PC-9 (cell line): Measurements from ENCODE around the gene CNPPD1. TPM values are rescaled to one million over a fixed set of nuclear protein-coding genes. Genes with fewer than 3 reads are reported as not detected.

Experiments
- BruUV-seq: library from RNA; stranded (reverse); fragments of 400-500 nt; replicated peaks from 2 replicates; lab custom pipeline; 2021; lab: Mats Ljungman, UMichigan
- CTCF ChIA-PET: fragments of 300-600 bp; sonication (Branson Sonifier 250); formaldehyde crosslinking; loops from one replicate; lab custom pipeline; 2022; ENCODE audit warnings: antibody characterized with exemption; lab: Charles Lee
- POLR2A ChIA-PET: fragments of 300-600 bp; sonication (Branson Sonifier 250); formaldehyde crosslinking; loops from one replicate; lab custom pipeline; 2022; ENCODE audit warnings: antibody characterized with exemption; ENCODE audit not compliant: unreplicated experiment; lab: Charles Lee
- DNase-seq, 2 experiments: peaks; one replicate each; pipeline versions ENCODE4 v3.0.0 to v3.0.0-alpha.2; 2015 to 2022; ENCODE audit warnings: mixed read lengths in 1 of 2
- H2AFZ ChIP-seq: fragments of 200-600 bp; sonication (generic); 2 replicates; pipeline ENCODE4 v1.8.1; 2017; ENCODE audit warnings: antibody characterized with exemption
- H3F3A ChIP-seq: fragments of 200-600 bp; sonication (generic); 2 replicates; pipeline ENCODE4 v1.8.1; 2017; ENCODE audit warnings: antibody characterized with exemption, mild to moderate bottlenecking, low read depth; ENCODE audit not compliant: insufficient read depth
- H3K27ac ChIP-seq: fragments of 200-600 bp; sonication (generic); 2 replicates; pipeline ENCODE4 v1.6.1; 2016; ENCODE audit warnings: mixed run types
- H3K27me3 ChIP-seq: fragments of 200-600 bp; sonication (generic); 2 replicates; pipeline ENCODE4 v1.6.1; 2016; ENCODE audit warnings: low read depth, mixed run types; ENCODE audit not compliant: insufficient read depth
- H3K36me3 ChIP-seq: fragments of 200-600 bp; sonication (generic); 2 replicates; pipeline ENCODE4 v1.6.1; 2016; ENCODE audit warnings: low read depth, mixed run types
- H3K4me1 ChIP-seq: fragments of 200-600 bp; sonication (generic); replicated peaks from 2 replicates; pipeline ENCODE4 v1.6.1; 2016; ENCODE audit warnings: mixed run types; ENCODE audit not compliant: insufficient read depth
- H3K4me2 ChIP-seq: fragments of 200-600 bp; sonication (generic); 2 replicates; pipeline ENCODE4 v1.6.1; 2017; ENCODE audit warnings: mixed run types
- H3K4me3 ChIP-seq: fragments of 200-600 bp; sonication (generic); 2 replicates; pipeline ENCODE4 v1.6.1; 2016; ENCODE audit warnings: mixed run types
- H3K79me2 ChIP-seq: fragments of 200-600 bp; sonication (generic); 2 replicates; pipeline ENCODE4 v1.6.1; 2017; ENCODE audit warnings: low read depth, mixed run types
- H3K9me2 ChIP-seq: fragments of 200-600 bp; sonication (generic); 2 replicates; pipeline ENCODE4 v1.8.1; 2017; ENCODE audit warnings: mild to moderate bottlenecking; ENCODE audit not compliant: insufficient read depth
- H3K9me3 ChIP-seq: fragments of 200-600 bp; sonication (generic); 2 replicates; pipeline ENCODE4 v1.8.1; 2016; ENCODE audit warnings: low read depth; ENCODE audit not compliant: insufficient read depth
- H4K20me1 ChIP-seq: fragments of 200-600 bp; sonication (generic); 2 replicates; pipeline ENCODE4 v1.8.1; 2017; ENCODE audit not compliant: insufficient read depth
- CTCF ChIP-seq: fragments of 200-600 bp; sonication (generic); conservative IDR thresholded peaks from 2 replicates; pipeline ENCODE4 v1.6.1; 2017; ENCODE audit warnings: mixed run types, antibody characterized with exemption, mild to moderate bottlenecking, moderate library complexity
- EZH2 ChIP-seq: fragments of 200-600 bp; sonication (generic); IDR thresholded peaks from 2 replicates; pipeline ENCODE4 v1.8.0; 2017; ENCODE audit warnings: antibody characterized with exemption, low read depth
- intact Hi-C: fragments of 100-400 bp; cut with micrococcal nuclease; formaldehyde crosslinking; loops from one replicate; pipeline ENCODE4 v1.10.0; 2022; ENCODE audit not compliant: unreplicated experiment
- total RNA-seq: library from RNA; stranded (reverse); gene quantifications from 2 replicates; pipeline ENCODE4 v1.2.3, GENCODE V29; 2021

CNPPD1 gene
- total RNA-seq, 1 experiment from 2014 or later = 37.1 TPM

- H3F3A ChIP-seq = peaks cover 16% of the 10 kb centered on the region
- no peaks in the 10 kb centered on the region for H3K27me3 ChIP-seq
- peaks cover 9% of the 10 kb centered on the region for H3K4me1 ChIP-seq
- no peaks in the 10 kb centered on the region; the same call in 1 of the 2 replicates for H3K9me2 ChIP-seq
- H4K20me1 ChIP-seq = no peaks in the 10 kb centered on the region; the same call in 1 of the 2 replicates
- no peak for DNase-seq
- peaks cover 18% of the 10 kb centered on the region for H3K79me2 ChIP-seq
- H3K4me3 ChIP-seq = no peak overlapping the region
- no TSS peak for BruUV-seq
- intact Hi-C loops = no loop called here
- CTCF ChIA-PET = no interaction called here
- H2AFZ ChIP-seq = no peak overlapping the region
- POLR2A ChIA-PET = no interaction called here
- H3K9me3 ChIP-seq = no peaks in the 10 kb centered on the region
- H3K4me2 ChIP-seq = no peak overlapping the region
- no peak overlapping the region for H3K27ac ChIP-seq
- peaks cover 14% of the 10 kb centered on the region; the same call in 1 of the 2 replicates for H3K36me3 ChIP-seq
- TF ChIP-seq CTCF (no peak), EZH2 (no peak)
These were observed 4.8 kb upstream of the CNPPD1 start for GRCh38 chr2:219181531-219181930.

- Histone ChIP-seq H3K4me3 (no peak overlapping the region), H3F3A (peaks cover 21% of the 10 kb centered on the region), H2AFZ (no peak overlapping the region), H3K36me3 (peaks cover 14% of the 10 kb centered on the region; the same call in 1 of the 2 replicates), H3K27ac (no peak overlapping the region), H3K9me3 (no peaks in the 10 kb centered on the region), H4K20me1 (no peaks in the 10 kb centered on the region; the same call in 1 of the 2 replicates), H3K79me2 (peaks cover 20% of the 10 kb centered on the region), H3K9me2 (no peaks in the 10 kb centered on the region), H3K27me3 (no peaks in the 10 kb centered on the region), H3K4me2 (no peak overlapping the region), H3K4me1 (peaks cover 10% of the 10 kb centered on the region)
- intact Hi-C loops = no loop called here
- ChIA-PET POLR2A (no interaction called here), CTCF (no interaction called here)
- BruUV-seq = no TSS peak
- no peak for DNase-seq
- TF ChIP-seq EZH2 (no peak), CTCF (no peak)
These were observed 4.2 kb upstream of the CNPPD1 start for GRCh38 chr2:219180961-219181360.

- ChIA-PET POLR2A (no interaction called here), CTCF (no interaction called here)
- Histone ChIP-seq H3F3A (peaks cover 18% of the 10 kb centered on the region), H3K36me3 (peaks cover 14% of the 10 kb centered on the region; the same call in 1 of the 2 replicates), H3K27ac (no peak overlapping the region), H3K4me1 (peaks cover 19% of the 10 kb centered on the region), H3K79me2 (peaks cover 32% of the 10 kb centered on the region), H3K9me2 (no peaks in the 10 kb centered on the region), H3K9me3 (no peaks in the 10 kb centered on the region), H4K20me1 (no peaks in the 10 kb centered on the region; the same call in 1 of the 2 replicates), H2AFZ (no peak overlapping the region), H3K27me3 (no peaks in the 10 kb centered on the region), H3K4me2 (peak overlapping the region; percentile 83), H3K4me3 (peak overlapping the region; percentile 95; the same call in 1 of the 2 replicates)
- no peak for TF ChIP-seq EZH2
- TF ChIP-seq CTCF = no peak
- DNase-seq = no peak
- intact Hi-C loops = loop anchor here (5.0 kb wide), 1 partner anchor 172 kb away; no protein-coding TSS in a partner anchor
- BruUV-seq = no TSS peak
These were observed 3.1 kb upstream of the CNPPD1 start for GRCh38 chr2:219179601-219180465.
